ENCODE measurements around the gene ZNF444. TPM values are rescaled to one million over a fixed set of nuclear protein-coding genes. Genes with fewer than 3 reads are reported as not detected.
A peak's percentile ranks its signal among the peaks of the same experiment; 100 is the strongest.

ZNF444 gene
- total and polyA plus RNA-seq, 4 donors, result 6.1 to 30.4 (median 21.0) TPM

GRCh38 chr19:56108447-56109195 lies 32.5 kb upstream of the ZNF444 start:
- H3K4me1 ChIP-seq (ENCODE audit: control insufficient read depth in 4 of 4, insufficient read depth in 4 of 4, low read length in 3 of 4), result peaks cover 42 to 85% (median 78%) of the 10 kb centered on the region in 4 donors
- peak overlapping the region in 1 of 2 donors; percentile 31 for H3K9ac ChIP-seq (ENCODE audit: low read depth in 1 of 2, low read length in 2 of 2)
- no peak overlapping the region for H3K4me3 ChIP-seq (ENCODE audit: low read depth in 1 of 3, low read length in 3 of 3)
- TF ChIP-seq CTCF (IDR thresholded peaks at IDR 0.05; ENCODE audit: low read depth, low read length, missing input control), result no peak
- TF ChIP-seq ATF3 (IDR thresholded peaks at IDR 0.05), result no peak
- TF ChIP-seq RXRA (IDR thresholded peaks at IDR 0.05), result no peak
- TF ChIP-seq FOXA1 (IDR thresholded peaks at IDR 0.05), result no peak
- no peak for TF ChIP-seq JUND (IDR thresholded peaks at IDR 0.05)
- TF ChIP-seq SP1 (IDR thresholded peaks at IDR 0.05), result no peak
- TF ChIP-seq EGR1 (IDR thresholded peaks at IDR 0.05; ENCODE audit: low read depth in 2 of 2), result no peak
- TF ChIP-seq HNF4A (conservative IDR thresholded peaks at IDR 0.05), result no peak
- TF ChIP-seq MAX (IDR thresholded peaks at IDR 0.05), result no peak
- no peak for TF ChIP-seq HNF4G (IDR thresholded peaks at IDR 0.05)
- no peak for TF ChIP-seq REST (IDR thresholded peaks at IDR 0.05)
- no peak for TF ChIP-seq NR2F2 (IDR thresholded peaks at IDR 0.05)
- no peak for TF ChIP-seq ZBTB33 (IDR thresholded peaks at IDR 0.05)
- TF ChIP-seq TAF1 (conservative IDR thresholded peaks at IDR 0.05), result no peak
- H3K27ac ChIP-seq (ENCODE audit: low read depth in 1 of 2, low read length in 2 of 2), result peak overlapping the region in 1 of 2 donors; percentile 16
- peaks cover 0 to 6% (median 0%) of the 10 kb centered on the region in 4 donors for H3K36me3 ChIP-seq (ENCODE audit: control insufficient read depth in 4 of 4, insufficient read depth in 3 of 4, low read depth in 1 of 4, low read length in 3 of 4)
- no peaks in the 10 kb centered on the region for H3K9me3 ChIP-seq (ENCODE audit: control insufficient read depth in 4 of 4, low read length in 3 of 4)
- 64% methylated on average over 24 of the region's 24 CpGs for WGBS
- no peak for DNase-seq (ENCODE audit: low spot score)
- H3K27me3 ChIP-seq (ENCODE audit: control insufficient read depth in 4 of 4, insufficient read depth in 4 of 4, low read length in 3 of 4), result no peaks in the 10 kb centered on the region

- H3K27ac ChIP-seq (ENCODE audit: low read depth in 1 of 2, low read length in 2 of 2), result no peak overlapping the region
- H3K27me3 ChIP-seq (ENCODE audit: control insufficient read depth in 4 of 4, insufficient read depth in 4 of 4, low read length in 3 of 4), result no peaks in the 10 kb centered on the region
- no peak for TF ChIP-seq NR2F2 (IDR thresholded peaks at IDR 0.05)
- no peak for TF ChIP-seq TAF1 (conservative IDR thresholded peaks at IDR 0.05)
- TF ChIP-seq FOXA1 (IDR thresholded peaks at IDR 0.05), result no peak
- no peak for TF ChIP-seq ATF3 (IDR thresholded peaks at IDR 0.05)
- TF ChIP-seq CTCF (IDR thresholded peaks at IDR 0.05; ENCODE audit: low read depth, low read length, missing input control), result no peak
- TF ChIP-seq JUND (IDR thresholded peaks at IDR 0.05), result no peak
- H3K4me3 ChIP-seq (ENCODE audit: low read depth in 1 of 3, low read length in 3 of 3), result no peak overlapping the region
- H3K9ac ChIP-seq (ENCODE audit: low read depth in 1 of 2, low read length in 2 of 2), result no peak overlapping the region
- no peaks in the 10 kb centered on the region for H3K9me3 ChIP-seq (ENCODE audit: control insufficient read depth in 4 of 4, low read length in 3 of 4)
- 77% methylated on average over 13 of the region's 13 CpGs for WGBS
- H3K36me3 ChIP-seq (ENCODE audit: control insufficient read depth in 4 of 4, insufficient read depth in 3 of 4, low read depth in 1 of 4, low read length in 3 of 4), result peaks cover 0 to 6% (median 0%) of the 10 kb centered on the region in 4 donors
- peaks cover 43 to 91% (median 83%) of the 10 kb centered on the region in 4 donors for H3K4me1 ChIP-seq (ENCODE audit: control insufficient read depth in 4 of 4, insufficient read depth in 4 of 4, low read length in 3 of 4)
- no peak for DNase-seq (ENCODE audit: low spot score)
Measured at GRCh38 chr19:56109226-56109625, 31.9 kb upstream of the ZNF444 start.
